HG02798 (cell line): ENCODE results near the gene TNFAIP8L3.
"Not testable (repeated sequence)": the region's sequence is repeated elsewhere in the genome, so short reads cannot be mapped to it uniquely, and the experiment has no call there.

ENCODE experiments used
- ATAC-seq: cut with Tn5 transposase; IDR thresholded peaks from one replicate; pipeline ENCODE4 v1.9.1; 2021; ENCODE audit warnings: mild to moderate bottlenecking; ENCODE audit not compliant: unreplicated experiment, poor library complexity

TNFAIP8L3 gene

DNA sequence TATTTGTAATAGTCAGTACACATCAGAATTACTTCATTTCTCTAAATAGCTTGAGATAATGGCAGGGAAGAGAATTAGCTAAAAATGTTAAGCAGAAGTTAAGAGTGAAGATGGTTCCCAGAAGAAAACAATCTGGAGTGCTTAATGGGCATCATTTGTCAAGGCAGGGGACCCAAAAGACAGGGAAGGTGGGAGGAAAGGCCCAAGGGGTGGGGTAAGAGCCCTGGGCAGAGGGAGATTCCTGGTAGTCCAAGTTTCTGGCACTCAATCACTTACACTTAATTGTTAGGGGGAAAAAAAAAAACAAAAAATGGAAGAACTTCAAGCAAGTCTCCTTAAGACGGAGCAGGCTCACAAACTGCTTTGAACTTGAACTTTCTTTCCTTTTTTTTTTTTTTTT, 28.9 kb downstream of the TNFAIP8L3 start:
- ATAC-seq = no peak

DNA sequence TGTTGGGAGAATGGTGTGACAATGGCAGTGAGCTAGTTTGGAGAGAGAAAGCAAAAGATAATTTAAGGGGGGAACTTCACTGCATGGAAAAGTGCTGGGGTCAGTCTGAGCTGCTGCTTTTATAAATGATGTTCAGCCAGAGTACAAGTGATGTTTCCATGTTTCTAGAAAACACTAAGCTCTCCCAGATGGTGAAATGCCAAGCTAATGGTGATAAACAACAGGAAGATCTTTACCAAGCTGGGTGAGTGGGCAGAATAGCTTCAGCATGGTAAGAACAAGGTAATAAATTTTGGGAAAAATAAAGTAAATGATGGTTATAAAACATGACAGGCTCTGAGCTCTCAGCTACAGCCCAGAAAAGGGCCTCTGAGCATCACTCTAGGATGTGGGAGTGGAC, 29.4 kb downstream of the TNFAIP8L3 start:
- no peak for ATAC-seq

DNA sequence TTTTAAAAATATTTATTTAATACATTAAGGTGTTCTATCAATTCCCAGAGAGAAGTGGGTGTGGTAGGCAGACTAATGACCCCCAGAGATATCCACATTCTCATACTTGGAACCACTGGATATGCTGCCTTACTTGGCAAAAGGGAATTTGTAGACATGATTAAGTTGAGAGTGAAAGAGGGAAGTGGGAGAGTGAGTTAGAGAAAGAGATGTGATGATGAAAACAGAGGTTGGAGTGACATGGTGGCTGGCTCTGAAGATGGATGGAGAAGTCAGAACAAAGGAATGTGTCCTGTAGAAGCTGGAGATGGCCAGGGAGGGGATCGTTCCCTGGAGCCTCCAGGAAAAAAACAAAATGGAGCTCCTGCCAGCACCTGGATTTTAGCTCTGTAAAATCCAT, 32.0 kb downstream of the TNFAIP8L3 start:
- no peak for ATAC-seq

DNA sequence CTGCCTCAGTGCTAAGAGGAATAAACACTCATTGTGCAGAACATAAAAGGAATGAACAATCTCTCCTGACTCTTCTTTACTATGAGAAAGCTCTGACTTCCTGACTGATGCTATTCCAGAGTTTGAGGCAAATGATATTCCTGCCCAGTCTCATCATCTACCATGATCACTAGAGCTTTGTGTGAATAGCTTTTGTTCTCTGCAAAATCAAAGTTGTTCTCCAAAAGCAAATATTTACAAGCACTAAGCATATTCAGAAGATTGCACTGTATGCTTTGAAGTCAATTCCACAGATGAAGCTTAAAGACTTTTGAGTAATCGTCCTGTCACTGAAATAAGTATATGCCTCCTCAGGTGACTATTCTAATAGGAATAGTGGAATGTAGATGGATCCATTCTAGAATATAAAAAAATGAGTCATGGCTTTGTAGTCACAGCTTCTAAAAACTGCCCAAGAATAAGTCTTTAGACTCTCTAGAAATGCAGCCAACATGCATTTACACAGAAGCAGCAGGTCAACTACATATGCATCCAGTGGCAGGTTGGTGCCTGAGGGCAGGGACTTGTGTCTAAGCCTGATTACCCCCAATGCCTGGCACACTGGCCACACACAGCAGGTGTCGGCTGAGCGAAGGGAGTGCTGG, 34.6 kb downstream of the TNFAIP8L3 start:
- ATAC-seq = no peak

DNA sequence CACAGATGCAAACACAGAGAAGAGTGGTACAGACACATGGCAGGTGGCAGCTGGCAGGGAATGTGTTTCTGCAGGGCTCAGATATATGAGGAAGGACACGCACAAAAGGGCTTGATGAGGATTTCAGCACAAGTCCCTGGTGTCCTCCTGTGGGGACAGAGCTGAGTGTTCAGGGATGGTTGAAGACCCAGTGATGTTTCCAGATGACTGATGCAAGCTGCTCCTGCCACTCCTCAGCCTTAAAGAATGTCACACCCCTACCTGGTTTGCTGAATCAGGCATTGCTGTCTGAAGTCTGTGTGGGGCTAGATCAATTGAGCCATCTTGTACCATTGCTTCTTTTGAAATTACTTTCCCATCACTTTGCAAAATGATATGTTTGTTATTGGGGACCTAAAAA, 40.2 kb downstream of the TNFAIP8L3 start:
- no peak for ATAC-seq

DNA sequence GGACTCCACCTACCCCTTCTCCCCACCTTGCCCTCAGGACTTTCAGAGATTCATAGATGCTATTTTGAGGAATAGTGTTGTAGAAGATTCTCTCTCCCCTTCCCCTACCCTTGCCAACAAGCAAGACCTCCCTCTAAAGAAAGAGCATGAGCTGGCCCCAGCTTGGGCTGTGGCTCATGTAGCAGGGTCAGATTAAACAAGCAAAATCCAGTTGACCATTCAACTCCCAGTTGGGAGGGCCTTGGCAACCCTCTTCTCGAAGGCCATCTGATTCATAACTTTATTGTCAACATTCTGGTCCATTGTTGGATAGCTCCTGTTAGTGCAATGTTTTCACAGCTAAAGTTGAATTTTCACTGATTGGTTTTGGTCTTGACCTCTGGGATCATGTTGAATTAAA, 41.1 kb downstream of the TNFAIP8L3 start:
- ATAC-seq = no peak

DNA sequence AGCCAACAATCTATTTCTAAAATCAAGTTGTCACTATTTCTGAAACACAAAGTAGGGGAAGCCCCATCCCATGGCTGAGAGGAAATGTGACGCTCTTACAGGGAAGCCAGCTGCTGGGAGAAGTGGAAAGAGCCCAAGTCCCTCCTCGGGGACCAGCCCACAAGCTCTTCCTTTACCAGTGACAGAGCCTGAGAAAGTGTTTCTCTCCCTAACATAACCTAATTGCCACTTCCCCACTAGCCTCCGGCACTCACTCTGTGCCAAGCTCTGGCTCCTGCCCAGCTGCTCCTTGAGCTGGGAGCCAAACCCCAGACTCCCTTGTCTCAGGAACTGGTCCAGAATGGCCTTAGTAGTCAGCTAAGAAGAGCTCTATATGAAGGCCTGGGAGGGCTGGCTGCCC, 42.9 kb downstream of the TNFAIP8L3 start:
- ATAC-seq = no peak

DNA sequence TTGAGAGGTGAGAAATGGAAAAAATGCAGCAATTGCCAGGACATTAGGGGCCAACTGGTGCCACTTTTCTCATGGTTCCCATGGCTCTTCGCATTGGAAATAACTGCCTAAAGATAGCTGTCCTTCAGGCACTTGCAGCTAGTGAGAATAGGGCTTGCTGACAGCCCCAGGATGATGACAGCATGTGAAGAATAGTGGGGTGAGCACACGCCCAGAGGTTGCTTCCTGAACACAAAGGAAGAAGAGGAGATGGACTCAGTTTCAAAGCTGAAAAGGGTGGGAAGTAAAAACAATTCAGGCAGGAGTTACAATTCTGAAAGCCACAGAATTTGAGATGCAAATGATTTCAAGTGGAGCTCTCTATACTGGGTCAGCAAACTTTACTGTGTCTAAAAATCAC, 45.6 kb downstream of the TNFAIP8L3 start:
- ATAC-seq = no peak

DNA sequence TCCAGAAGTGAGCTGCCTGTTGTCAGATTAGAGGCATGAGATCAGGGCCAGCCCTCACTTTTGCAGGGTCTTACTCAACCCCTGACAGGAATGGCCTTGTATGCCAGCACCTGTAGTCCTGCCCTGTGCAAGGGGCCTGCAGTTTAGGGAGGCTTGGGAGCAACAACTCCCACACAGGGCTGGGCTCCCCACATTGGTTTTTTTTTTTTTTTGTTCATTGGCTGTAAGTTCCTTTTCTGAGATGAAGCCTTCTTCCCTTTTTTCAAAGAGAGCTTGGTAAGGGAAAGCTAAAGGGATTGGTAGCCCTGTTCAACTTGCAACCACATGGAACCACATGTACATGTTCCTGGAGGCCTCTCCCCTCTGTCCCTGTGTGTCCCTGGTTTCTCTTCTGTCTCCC, 46.4 kb downstream of the TNFAIP8L3 start:
- no peak for ATAC-seq

DNA sequence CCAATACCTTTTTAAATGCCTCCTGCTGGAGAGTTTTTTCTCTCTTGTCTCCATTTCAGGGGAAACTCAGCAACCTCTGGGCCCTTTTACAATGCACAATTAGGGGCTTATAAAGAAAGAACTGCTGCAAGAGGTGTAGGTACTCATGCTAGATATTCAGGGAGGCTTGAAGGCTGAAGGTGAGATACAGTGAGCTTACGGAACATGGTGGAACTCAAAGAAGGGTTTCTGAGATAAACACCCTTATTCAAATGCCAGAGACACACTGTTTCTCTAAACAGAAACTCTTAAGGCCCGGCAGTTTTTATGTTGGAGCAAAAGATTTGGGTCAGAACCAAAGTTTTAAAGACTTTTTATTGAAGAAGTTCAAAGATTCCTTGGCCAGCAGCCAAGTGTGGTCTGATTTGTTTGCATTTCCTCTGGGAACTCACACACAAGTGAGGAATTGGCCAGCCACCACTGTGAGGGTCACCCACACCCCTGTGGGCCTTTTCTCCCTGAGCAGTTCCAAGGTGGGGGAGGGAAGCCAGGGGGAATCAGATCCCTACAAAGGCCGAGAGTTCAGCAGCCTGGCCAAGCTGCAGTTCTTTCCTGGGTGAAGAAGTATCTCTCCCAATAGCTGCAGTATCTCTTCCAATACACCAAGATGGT, 47.8 kb downstream of the TNFAIP8L3 start:
- ATAC-seq = no peak

DNA sequence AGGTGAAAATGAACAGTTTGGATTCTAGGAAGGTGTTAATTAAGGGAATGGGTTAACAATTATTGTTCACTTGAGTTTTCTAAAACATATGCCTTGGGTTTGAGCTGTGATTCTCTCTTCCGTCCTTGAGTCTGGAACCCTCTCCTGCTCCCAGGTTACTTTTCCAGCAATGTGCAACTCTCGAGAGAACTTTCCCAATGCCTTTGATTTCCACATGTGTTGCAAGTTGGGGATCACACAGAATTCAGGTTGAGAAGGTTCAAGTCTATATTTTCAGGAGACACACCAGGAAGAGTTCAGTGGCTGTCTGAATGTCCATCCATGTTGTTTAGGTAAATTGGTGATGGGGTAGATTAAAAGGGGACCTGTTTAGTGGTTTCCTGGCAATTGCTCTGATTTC, 48.7 kb downstream of the TNFAIP8L3 start:
- no peak for ATAC-seq

DNA sequence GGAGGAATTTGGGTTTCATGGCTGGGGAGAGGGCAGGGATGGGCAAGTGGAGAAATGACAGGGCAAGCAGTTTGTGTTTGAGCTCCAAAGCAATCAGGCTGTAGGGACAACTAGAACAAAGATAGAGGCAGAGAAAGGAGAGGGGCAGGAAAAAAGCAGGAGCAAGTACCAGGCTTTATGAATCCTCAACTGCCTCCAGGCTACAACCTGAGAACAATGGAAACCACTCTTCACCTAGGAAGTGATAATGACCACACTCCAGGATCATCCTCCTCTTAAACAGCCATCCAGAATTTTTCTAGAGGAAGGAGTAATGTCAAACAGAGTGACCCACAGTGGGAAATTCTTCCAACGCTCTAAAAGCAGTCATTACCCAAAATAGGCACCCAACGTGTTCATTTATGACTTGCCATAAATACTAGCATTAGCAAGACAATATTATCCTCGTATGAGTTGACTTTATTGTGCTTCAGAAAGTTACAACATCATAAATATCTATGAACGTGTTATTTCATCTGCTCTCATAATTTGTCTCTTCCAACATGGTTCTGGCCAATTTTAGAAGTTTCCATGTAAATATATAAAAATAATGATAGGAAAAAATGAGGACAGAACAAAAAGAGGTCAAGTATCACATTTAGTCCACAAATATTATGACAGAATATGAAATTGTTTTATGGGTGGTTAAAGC, 50.5 kb downstream of the TNFAIP8L3 start:
- ATAC-seq = no peak

DNA sequence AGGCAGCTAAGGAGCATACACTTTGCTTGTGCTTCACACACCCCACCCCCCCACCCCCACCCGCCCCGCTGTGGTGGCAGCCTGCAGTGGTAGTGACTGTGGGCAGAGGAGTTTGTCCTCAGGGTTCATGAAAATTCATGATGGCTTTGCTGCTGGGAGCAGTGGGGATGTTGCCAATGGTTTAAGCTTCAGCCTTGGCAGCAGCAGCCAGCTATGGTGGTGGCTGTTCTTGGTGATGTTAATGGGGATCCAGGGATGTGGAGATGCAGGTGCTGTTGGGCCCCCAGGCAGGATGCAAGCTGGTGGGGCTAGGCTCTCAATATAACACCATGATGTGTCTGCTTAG, 55.8 kb downstream of the TNFAIP8L3 start:
- no peak for ATAC-seq

DNA sequence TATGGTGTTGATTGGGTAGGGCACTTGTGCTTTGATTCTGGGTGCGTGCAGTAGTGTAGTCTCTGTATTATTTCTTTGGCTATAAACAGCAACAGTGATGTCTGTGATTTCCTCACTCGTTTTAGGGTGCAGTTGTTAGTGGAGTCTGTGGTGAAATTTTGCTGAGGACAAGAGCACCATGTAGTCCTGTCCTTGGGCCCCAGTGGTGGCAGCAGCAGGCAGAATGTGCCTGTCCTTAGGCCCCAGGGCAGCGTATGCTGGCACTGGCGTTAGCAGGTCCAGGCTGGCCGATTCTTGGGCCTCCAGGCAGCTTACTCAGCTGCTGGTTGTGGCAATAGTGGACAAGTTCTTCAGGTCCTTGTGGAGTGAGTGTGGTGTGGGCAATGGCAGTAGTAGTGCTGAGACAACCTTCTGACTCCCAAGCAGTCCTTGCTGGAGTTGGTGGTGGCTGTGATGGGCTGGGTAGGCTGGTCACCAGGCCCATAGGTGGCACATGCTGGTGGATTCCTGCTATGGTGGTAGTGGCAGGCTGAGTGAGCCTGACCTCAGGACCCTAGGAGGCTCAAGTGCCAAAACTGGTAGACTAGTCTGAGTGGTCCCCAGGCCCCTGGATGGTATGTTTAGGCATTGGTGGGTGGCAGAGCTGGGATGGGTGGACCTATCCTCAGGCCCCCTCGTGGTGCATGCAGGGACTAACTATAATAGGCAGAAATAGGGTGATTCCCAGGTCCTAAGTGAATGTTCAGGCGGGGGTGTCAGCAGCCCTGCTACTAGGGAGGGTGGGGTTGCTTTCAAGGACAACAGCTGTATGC, 56.3 kb downstream of the TNFAIP8L3 start:
- ATAC-seq = no peak

DNA sequence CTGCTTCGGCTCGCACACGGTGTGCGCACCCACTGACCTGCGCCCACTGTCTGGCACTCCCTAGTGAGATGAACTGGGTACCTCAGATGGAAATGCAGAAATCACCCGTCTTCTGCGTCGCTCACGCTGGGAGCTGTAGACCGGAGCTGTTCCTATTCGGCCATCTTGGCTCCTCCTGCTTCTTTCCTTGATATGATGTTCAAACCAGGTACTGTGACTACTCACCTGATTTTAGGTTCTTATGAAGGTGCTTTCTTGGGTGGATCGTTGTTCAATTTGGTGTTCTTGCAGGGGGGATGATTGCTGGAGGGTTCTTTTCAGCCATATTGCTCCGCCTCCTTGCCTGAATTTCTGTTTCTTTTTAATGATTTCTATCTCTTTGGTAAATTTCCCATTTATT, 57.2 kb downstream of the TNFAIP8L3 start:
- ATAC-seq = not testable (repeated sequence)

DNA sequence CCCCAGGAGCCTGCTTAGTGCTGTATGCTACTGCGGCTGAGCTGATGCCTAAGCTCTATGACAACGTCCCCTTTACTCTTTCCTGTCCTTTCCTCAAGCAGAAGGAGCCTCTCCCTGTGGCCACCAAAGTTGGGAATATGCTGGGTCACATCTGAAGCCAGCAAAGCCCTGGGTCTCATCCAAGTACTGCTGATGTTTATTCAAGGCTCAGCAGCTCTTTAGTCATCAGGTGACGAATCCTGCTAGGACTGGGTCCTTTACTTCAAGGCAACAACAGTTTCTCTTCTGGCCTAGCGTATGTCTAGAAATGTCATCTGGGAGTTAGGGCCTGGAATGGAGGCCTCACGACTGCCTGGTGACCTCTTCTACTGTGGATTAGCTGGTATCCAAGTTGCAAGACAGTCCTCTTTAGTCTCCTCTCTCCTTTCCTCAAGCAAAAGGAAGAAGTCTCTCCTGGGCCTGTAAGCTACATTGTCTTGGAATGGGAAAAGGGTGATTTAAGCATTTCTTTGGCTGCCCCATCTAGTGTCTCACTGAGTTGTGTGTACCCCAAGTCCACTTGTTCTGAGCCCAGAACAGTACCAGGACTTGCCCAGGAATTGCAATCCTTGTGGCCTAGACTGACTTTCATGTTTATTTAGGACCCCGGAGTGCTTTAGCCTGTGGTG, 63.9 kb downstream of the TNFAIP8L3 start:
- no peak for ATAC-seq

DNA sequence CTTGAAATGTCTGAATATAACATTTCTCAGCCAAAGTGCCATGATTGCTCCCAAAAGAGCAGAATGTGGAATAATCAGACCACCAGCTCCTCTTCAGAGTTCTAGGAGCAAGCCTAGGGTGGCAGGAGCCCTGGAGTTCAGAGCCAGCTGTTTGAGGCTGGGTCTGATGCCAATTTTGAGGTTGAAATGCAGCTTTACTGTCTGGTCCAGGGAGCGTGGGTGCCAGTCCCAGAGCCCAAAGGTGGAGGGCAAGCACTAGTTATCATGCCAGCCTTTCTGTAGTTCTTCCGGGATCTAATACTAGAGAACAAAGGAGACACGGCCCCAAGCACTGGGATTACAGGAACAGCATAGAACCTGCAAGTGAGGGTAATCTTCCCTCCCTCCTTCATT, 69.3 kb downstream of the TNFAIP8L3 start:
- no peak for ATAC-seq

DNA sequence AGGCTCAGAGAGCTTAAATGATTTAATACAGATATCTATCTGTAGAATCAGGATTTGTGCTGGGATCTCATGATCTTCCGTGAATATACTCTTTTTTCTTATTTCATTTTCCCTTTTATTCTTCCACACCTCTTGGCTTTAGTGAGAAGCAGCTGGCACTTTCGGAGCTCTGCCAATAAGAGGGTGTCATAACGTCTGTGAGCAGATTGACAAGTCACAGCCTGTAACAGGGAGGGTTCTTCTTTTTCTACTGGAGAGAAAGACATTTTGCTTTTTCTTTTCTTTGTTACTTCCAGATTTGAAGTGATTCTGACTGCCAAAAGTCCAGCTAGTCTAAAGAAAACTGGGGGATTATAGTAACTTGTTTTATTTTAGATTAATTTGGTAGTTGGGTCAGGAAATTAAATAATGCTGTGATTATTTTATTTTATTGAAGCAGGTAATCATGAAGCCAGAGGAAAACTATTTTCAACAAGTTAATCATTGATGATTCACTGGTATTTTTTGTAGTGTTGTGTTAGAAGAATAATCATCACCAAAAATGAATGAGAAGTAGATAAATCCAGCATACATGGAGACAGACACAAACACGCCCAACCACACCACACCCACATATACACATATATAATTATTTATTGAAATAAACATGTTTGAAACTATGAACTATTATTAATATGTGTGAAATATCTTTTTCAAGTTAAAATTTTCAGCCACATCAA, 69.8 kb downstream of the TNFAIP8L3 start:
- ATAC-seq = no peak

DNA sequence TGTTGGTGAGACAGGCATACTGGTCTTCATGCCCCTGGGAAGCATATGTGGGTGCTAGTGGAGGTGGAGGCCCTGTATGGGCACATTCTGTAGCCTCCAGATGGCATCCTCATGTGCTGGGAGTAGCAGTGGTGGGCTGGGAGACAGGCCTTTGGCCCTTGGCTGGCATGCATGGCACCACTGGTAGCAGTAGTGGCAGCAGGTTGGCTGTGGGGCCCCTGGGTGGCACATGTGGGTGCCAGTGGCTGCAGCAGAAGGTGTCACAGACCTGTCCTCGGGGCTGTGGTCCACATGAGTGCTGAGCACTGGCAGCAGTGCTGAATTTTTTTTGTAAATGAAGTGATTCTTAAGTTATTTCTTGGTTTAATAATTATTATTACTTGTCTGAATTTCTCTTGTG, 71.2 kb downstream of the TNFAIP8L3 start:
- no peak for ATAC-seq

DNA sequence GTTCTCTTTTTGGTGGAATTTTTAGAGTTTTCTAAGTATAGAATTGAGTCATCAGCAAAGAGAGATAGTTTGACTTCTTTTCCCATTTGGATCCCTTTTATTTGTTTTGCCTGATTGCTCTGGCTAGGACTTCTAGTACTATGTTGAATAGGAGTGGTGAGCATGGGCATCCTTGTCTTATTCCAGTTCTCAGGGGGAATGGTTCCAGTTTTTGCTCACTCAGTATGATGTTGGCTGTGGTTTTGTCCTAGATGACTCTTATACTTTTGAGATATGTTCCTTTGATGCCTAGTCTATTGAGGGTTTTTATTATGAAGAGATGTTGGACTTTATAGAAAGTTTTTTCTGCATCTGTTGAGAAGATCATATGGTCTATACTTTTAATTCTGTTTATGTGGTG, 72.5 kb downstream of the TNFAIP8L3 start:
- ATAC-seq = no peak
